Testis (tissue), 3 donors: ENCODE measurements around the gene COLQ. TPM values are rescaled to one million over a fixed set of nuclear protein-coding genes. Genes with fewer than 3 reads are reported as not detected.

ENCODE experiments used
- DNase-seq: peaks from one replicate; pipeline ENCODE4 v3.0.0-alpha.2; 2019
- H3K27ac ChIP-seq, 2 donors: fragments of 200-600 bp; sonication (generic); one replicate each; pipeline ENCODE4 v1.5.1; 2019
- H3K27me3 ChIP-seq: fragments of 200-600 bp; sonication (generic); one replicate; pipeline ENCODE4 v1.5.1; 2019
- H3K36me3 ChIP-seq: fragments of 200-600 bp; sonication (generic); one replicate; pipeline ENCODE4 v1.5.1; 2017; ENCODE audit warnings: low read depth; ENCODE audit errors: missing control alignments
- H3K4me1 ChIP-seq: fragments of 200-600 bp; sonication (generic); one replicate; pipeline ENCODE4 v1.5.1; 2019
- H3K4me3 ChIP-seq, 2 donors: fragments of 200-600 bp; sonication (generic); one replicate each; pipeline ENCODE4 v1.5.1; 2017 to 2019
- H3K9me3 ChIP-seq: fragments of 200-600 bp; sonication (generic); one replicate; pipeline ENCODE4 v1.5.1; 2017
- CTCF ChIP-seq, 3 experiments: fragments of 450-650 bp in 2 of 3; fragments of 200-600 bp in 1 of 3; sonication (generic) in 1 of 3; IDR thresholded peaks; one replicate each; pipeline ENCODE4 v1.5.1; 2016 to 2019; ENCODE audit warnings: antibody characterized with exemption in 3 of 3, mild to moderate bottlenecking in 2 of 3, moderate library complexity in 1 of 3
- POLR2A ChIP-seq: fragments of 450-650 bp; IDR thresholded peaks from one replicate; pipeline ENCODE4 v1.6.1; 2017; ENCODE audit warnings: antibody characterized with exemption, mild to moderate bottlenecking, moderate library complexity
- WGBS, 2 donors: methylation state at CpG; one replicate each; pipeline ENCODE4 v1.1.5; 2018; 5-methylcytosine and 5-hydroxymethylcytosine counted together
- intact Hi-C: fragments of 100-400 bp; cut with DNase I; formaldehyde crosslinking; loops from one replicate; pipeline ENCODE4 v1.15.1; 2023; ENCODE audit warnings: low total_unique reads
- polyA plus RNA-seq: library from polyadenylated mRNA; stranded (reverse); fragments of 350-450 nt; fragmentation: Illumina TruSeq; extraction: RNeasy Lipid Tissue Mini Kit (QIAGEN cat#74804); gene quantifications from one replicate; pipeline ENCODE4 v1.2.3, GENCODE V29; 2014; ENCODE audit warnings: low read depth, low replicate concordance; ENCODE audit not compliant: insufficient read depth
- total RNA-seq, 2 donors: library from RNA; depleted of rRNA; stranded (reverse); fragments of >200 nt; gene quantifications; one replicate each; pipeline ENCODE4 v1.2.3, GENCODE V29; 2016

COLQ gene
- total and polyA plus RNA-seq, 3 donors from 2014 or later = 5.4 to 7.6 (median 6.7) TPM

- intact Hi-C loops = no loop called here
These were observed 28.6 kb downstream of the COLQ start for GRCh38 chr3:15492847-15493360.

GRCh38 chr3:15491143-15491542 lies 30.4 kb downstream of the COLQ start:
- H3K36me3 ChIP-seq = no peaks in the 10 kb centered on the region
- H3K4me1 ChIP-seq = peaks cover 7% of the 10 kb centered on the region
- no peak overlapping the region for H3K27ac ChIP-seq
- no peak overlapping the region for H3K4me3 ChIP-seq
- no peak for TF ChIP-seq POLR2A
- TF ChIP-seq CTCF (IDR thresholded peaks at IDR 0.05) = no peak
- intact Hi-C loops = no loop called here
- H3K27me3 ChIP-seq = no peaks in the 10 kb centered on the region
- DNase-seq = no peak
- 90 to 94% methylated on average over 8 of the region's 8 CpGs for WGBS, 2 donors
- H3K9me3 ChIP-seq = no peaks in the 10 kb centered on the region

More at GRCh38 chr3:15492847-15493360, 28.6 kb downstream of the COLQ start:
- DNase-seq = no peak
- Histone ChIP-seq H3K36me3 (no peaks in the 10 kb centered on the region), H3K4me1 (peaks cover 10% of the 10 kb centered on the region), H3K4me3 (no peak overlapping the region), H3K27ac (no peak overlapping the region), H3K27me3 (no peaks in the 10 kb centered on the region), H3K9me3 (no peaks in the 10 kb centered on the region)
- TF ChIP-seq POLR2A (no peak), CTCF (IDR thresholded peaks at IDR 0.05) (no peak)
- 66 to 72% methylated on average over 4 of the region's 4 CpGs for WGBS, 2 donors

- intact Hi-C loops = no loop called here
- no peaks in the 10 kb centered on the region for H3K9me3 ChIP-seq
- 96 to 97% methylated on average over 2 of the region's 2 CpGs for WGBS, 2 donors
- H3K4me1 ChIP-seq = no peaks in the 10 kb centered on the region
- no peaks in the 10 kb centered on the region for H3K27me3 ChIP-seq
- no peak overlapping the region for H3K27ac ChIP-seq
- no peak overlapping the region for H3K4me3 ChIP-seq
- TF ChIP-seq CTCF (IDR thresholded peaks at IDR 0.05) (no peak), POLR2A (no peak)
- DNase-seq = no peak
- no peaks in the 10 kb centered on the region for H3K36me3 ChIP-seq
These were observed 31.3 kb downstream of the COLQ start for GRCh38 chr3:15490158-15490557.

GRCh38 chr3:15488002-15488401 lies 33.5 kb downstream of the COLQ start:
- H3K9me3 ChIP-seq = no peaks in the 10 kb centered on the region
- no peak for DNase-seq
- no peaks in the 10 kb centered on the region for H3K36me3 ChIP-seq
- H3K27ac ChIP-seq = no peak overlapping the region
- WGBS, 2 donors = 92 to 93% methylated on average over 8 to 9 of the region's 9 CpGs
- no peaks in the 10 kb centered on the region for H3K27me3 ChIP-seq
- H3K4me3 ChIP-seq = no peak overlapping the region
- intact Hi-C loops = no loop called here
- H3K4me1 ChIP-seq = no peaks in the 10 kb centered on the region
- TF ChIP-seq POLR2A (no peak), CTCF (IDR thresholded peaks at IDR 0.05) (no peak)

GRCh38 chr3:15486979-15487378 lies 34.5 kb downstream of the COLQ start:
- H3K36me3 ChIP-seq = no peaks in the 10 kb centered on the region
- DNase-seq = no peak
- H3K27ac ChIP-seq = no peak overlapping the region
- no peak overlapping the region for H3K4me3 ChIP-seq
- no peak for TF ChIP-seq POLR2A
- TF ChIP-seq CTCF (IDR thresholded peaks at IDR 0.05) = no peak
- intact Hi-C loops = no loop called here
- no peaks in the 10 kb centered on the region for H3K27me3 ChIP-seq
- no peaks in the 10 kb centered on the region for H3K4me1 ChIP-seq
- H3K9me3 ChIP-seq = no peaks in the 10 kb centered on the region
- WGBS, 2 donors = 84 to 89% methylated on average over 4 of the region's 4 CpGs
